Osteoblast (primary cell): Measurements from ENCODE around the gene DAO. TPM values are rescaled to one million over a fixed set of nuclear protein-coding genes. Genes with fewer than 3 reads are reported as not detected.
"Not testable (repeated sequence)": the region's sequence is repeated elsewhere in the genome, so short reads cannot be mapped to it uniquely, and the experiment has no call there.

Experiments used
- DNase-seq: peaks from one replicate; pipeline ENCODE4 v3.0.0; 2011; ENCODE audit warnings: low spot score, mixed read lengths; ENCODE audit not compliant: insufficient read length; ENCODE audit errors: missing footprints
- H2AFZ ChIP-seq: 2 replicates; pipeline ENCODE4 v1.6.0; 2011; ENCODE audit warnings: mild to moderate bottlenecking, low read length
- H3K27ac ChIP-seq: 2 replicates; pipeline ENCODE4 v1.5.1; 2011; ENCODE audit warnings: mild to moderate bottlenecking, low read depth, low read length, moderate library complexity
- H3K27me3 ChIP-seq: 2 replicates; pipeline ENCODE4 v1.6.0; 2012; ENCODE audit warnings: mild to moderate bottlenecking, control low read depth, inconsistent platforms, low read length, moderate library complexity; ENCODE audit not compliant: insufficient read depth
- H3K36me3 ChIP-seq: 2 replicates; pipeline ENCODE4 v1.5.1; 2011; ENCODE audit warnings: mild to moderate bottlenecking, low read length, control low read depth, moderate library complexity; ENCODE audit not compliant: insufficient read depth
- H3K4me1 ChIP-seq: 2 replicates; pipeline ENCODE4 v1.5.1; 2011; ENCODE audit warnings: mild to moderate bottlenecking, low read length, control low read depth, moderate library complexity; ENCODE audit not compliant: insufficient read depth
- H3K4me2 ChIP-seq: 2 replicates; pipeline ENCODE4 v1.6.0; 2011; ENCODE audit warnings: mild to moderate bottlenecking, low read length; ENCODE audit not compliant: insufficient read depth
- H3K4me3 ChIP-seq: fragments of 200-600 bp; sonication (generic); 3 replicates; pipeline ENCODE4 v1.5.1; 2012; ENCODE audit warnings: mild to moderate bottlenecking, low read length, inconsistent platforms; ENCODE audit not compliant: insufficient read depth
- H3K79me2 ChIP-seq: 2 replicates; pipeline ENCODE4 v1.6.0; 2012; ENCODE audit warnings: mild to moderate bottlenecking, low read length, control low read depth, inconsistent platforms; ENCODE audit not compliant: insufficient read depth
- H3K9me3 ChIP-seq: 2 replicates; pipeline ENCODE4 v1.5.1; 2011; ENCODE audit warnings: low read depth, low read length, control low read depth
- H4K20me1 ChIP-seq: 2 replicates; pipeline ENCODE4 v1.6.0; 2012; ENCODE audit warnings: mild to moderate bottlenecking, low read length, control low read depth; ENCODE audit not compliant: insufficient read depth
- CTCF ChIP-seq: IDR thresholded peaks from 2 replicates; pipeline ENCODE4 v1.5.1; 2011; ENCODE audit warnings: mild to moderate bottlenecking, low read depth, low read length, moderate library complexity; ENCODE audit errors: extremely low read depth
- total RNA-seq: library from RNA; depleted of rRNA; stranded (reverse); fragments of >200 nt; gene quantifications from 2 replicates; pipeline ENCODE4 v1.2.3, GENCODE V29; 2012

Gene DAO
- total RNA-seq, 1 donor = not detected

- Histone ChIP-seq H3K4me3 (peak overlapping the region; percentile 88), H3K27ac (peak overlapping the region; percentile 100), H2AFZ (no peak overlapping the region), H3K36me3 (peaks cover 28% of the 10 kb centered on the region), H4K20me1 (no peaks in the 10 kb centered on the region), H3K9me3 (no peaks in the 10 kb centered on the region), H3K79me2 (peaks cover 55% of the 10 kb centered on the region), H3K4me2 (peak overlapping the region; percentile 96), H3K27me3 (no peaks in the 10 kb centered on the region), H3K4me1 (peaks cover 54% of the 10 kb centered on the region)
- no peak for TF ChIP-seq CTCF
- DNase-seq = peak; percentile 74
These were observed 23.3 kb upstream of the DAO start for GRCh38 chr12:108856428-108857157.

GRCh38 chr12:108857158-108857407, 22.8 kb upstream of the DAO start:
- no peak for TF ChIP-seq CTCF
- H3K27ac ChIP-seq = peak overlapping the region; percentile 100

GRCh38 chr12:108858311-108859074, 21.4 kb upstream of the DAO start:
- H3K4me3 ChIP-seq = peak overlapping the region; percentile 70
- H2AFZ ChIP-seq = peak overlapping the region; percentile 69
- no peaks in the 10 kb centered on the region for H3K27me3 ChIP-seq
- peak overlapping the region; percentile 91 for H3K4me2 ChIP-seq
- no peaks in the 10 kb centered on the region for H4K20me1 ChIP-seq
- H3K9me3 ChIP-seq = no peaks in the 10 kb centered on the region
- H3K79me2 ChIP-seq = peaks cover 36% of the 10 kb centered on the region
- peaks cover 38% of the 10 kb centered on the region for H3K4me1 ChIP-seq
- H3K27ac ChIP-seq = peak overlapping the region; percentile 74
- H3K36me3 ChIP-seq = peaks cover 9% of the 10 kb centered on the region
- TF ChIP-seq CTCF = no peak
- no peak for DNase-seq

More at GRCh38 chr12:108857158-108857407, 22.8 kb upstream of the DAO start:
- Histone ChIP-seq H2AFZ (no peak overlapping the region), H3K9me3 (no peaks in the 10 kb centered on the region), H3K79me2 (peaks cover 50% of the 10 kb centered on the region), H3K27me3 (no peaks in the 10 kb centered on the region), H3K4me1 (peaks cover 51% of the 10 kb centered on the region), H3K36me3 (peaks cover 23% of the 10 kb centered on the region), H3K4me3 (peak overlapping the region; percentile 88), H3K4me2 (peak overlapping the region; percentile 96), H4K20me1 (no peaks in the 10 kb centered on the region)
- no peak for DNase-seq

GRCh38 chr12:108859141-108859922, 20.6 kb upstream of the DAO start:
- not testable (repeated sequence) for H2AFZ ChIP-seq, H3K27ac ChIP-seq, H3K9me3 ChIP-seq, H3K27me3 ChIP-seq, H3K4me3 ChIP-seq, DNase-seq, H4K20me1 ChIP-seq, H3K36me3 ChIP-seq
- Histone ChIP-seq H3K4me2 (peak overlapping the region; percentile 91), H3K79me2 (peaks cover 30% of the 10 kb centered on the region), H3K4me1 (peaks cover 31% of the 10 kb centered on the region)
